NCI-H82 (cell line): Measurements from ENCODE around the gene XIRP2.

Experiments used
- DNase-seq: peaks from one replicate; lab custom pipeline; 2025; lab: John Stamatoyannopoulos, UW

Gene XIRP2

DNA sequence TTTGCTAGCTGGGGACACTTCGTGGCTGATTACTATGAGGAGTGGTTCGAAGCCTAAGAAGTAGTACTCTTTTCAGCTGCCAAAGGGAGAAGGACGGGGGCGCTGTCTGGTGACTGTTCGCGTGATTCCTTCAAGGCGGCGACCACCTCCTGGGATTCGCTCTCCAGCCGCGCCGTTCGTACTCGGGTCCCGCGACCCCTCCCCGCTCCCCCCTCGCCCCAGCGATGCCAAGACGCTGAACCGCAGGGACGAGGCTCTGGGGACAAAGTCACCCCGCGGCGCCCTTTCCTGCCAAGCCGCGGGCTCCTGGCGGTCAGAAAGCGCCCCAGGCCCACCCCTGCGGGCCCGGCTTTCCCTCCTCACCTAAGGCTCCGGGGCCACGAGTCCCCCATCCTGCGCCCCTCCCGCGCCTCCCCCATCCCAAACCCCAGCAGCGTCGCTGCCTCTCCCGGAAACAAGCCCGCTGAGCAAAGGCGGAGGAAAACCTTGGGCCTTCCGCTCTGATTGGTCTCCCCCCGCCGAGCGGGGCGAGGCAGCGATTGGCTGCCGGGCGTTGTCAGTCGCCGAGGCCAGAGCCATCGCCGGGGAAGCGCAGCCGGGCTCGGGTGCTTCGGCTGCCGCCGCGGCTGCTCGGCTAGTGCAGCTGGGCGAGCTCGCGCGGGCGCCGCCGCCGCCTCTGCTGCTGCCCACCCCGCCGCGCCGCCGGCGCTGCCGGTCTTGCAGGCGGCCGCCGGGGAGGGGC, 404.3 kb downstream of the XIRP2 start, which contains the start of gene B3GALT1:
B3GALT1 (plus strand) TSS at position 572 of the 742 bp plus-strand sequence.
- peak; percentile 98 for DNase-seq

DNA sequence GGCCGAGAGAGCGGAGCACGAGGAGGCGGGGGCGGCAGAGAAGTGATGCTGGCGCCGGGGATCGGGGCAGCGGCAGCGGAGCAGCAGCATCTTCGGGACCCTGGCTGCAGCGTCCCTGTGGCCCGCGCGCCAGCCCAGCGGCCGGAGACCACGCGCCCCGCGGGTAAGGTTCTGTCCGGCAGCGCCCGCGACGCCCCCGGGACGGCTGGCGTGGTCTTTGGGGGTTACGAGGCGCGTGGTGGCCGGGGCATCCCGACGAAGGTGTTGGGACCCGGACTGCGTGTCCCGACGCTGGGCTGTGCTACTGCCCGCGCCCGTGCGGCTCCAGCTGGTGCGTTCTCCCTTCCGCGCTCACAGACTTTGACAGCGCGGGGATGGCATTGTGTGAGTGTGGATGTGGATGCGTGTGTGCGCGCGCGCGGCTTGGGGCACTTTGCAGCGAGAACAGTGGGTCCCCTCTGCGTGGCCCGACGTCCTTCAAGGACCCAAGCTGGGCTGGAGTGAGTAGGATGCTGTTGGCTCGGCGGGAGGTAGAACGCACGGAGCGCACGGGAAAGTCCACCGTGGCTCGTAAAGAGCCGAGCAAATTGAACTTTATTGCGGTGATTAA, 405.0 kb downstream of the XIRP2 start:
- peak; percentile 67 for DNase-seq

DNA sequence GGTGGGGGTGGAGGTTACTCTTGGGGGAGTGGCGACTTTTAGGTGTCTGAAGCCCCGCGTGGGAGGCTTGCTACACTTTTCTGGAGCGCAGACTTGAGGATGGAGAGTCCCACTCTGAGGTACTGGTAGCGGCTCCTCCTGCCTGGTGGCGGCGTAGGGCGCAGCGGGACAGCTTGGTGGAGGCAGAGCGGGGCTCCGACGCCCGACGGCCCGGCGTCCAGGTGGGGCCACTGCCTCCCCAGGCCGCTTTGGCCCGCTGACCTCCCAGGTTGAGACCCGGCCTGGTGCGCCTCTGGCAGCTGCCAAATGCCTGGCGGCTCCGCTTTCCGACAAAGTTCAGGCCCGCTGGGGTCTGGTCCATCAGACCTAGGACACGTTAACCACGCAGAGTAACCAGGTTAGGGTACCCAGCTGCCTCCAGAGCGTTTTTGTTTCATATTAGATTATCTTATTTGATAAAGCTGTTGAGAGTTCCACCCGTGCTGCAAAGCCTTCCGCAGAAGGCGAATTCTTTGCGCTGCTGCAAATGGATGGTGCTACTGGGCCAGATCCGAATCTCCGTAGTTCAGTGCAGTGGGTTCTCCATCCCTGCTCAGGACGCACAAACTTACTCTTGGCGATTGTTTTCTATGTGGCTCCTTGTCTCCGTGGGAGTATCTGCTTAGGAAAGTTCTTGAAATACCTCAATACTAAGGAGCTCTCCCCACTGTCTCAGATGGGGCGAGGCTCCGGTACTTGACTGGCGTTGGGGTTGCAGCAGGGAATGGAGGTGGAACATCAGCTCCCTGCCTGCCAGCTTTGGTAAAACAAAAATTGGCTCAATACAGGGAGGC, 405.9 kb downstream of the XIRP2 start:
- peak; percentile 61 for DNase-seq

DNA sequence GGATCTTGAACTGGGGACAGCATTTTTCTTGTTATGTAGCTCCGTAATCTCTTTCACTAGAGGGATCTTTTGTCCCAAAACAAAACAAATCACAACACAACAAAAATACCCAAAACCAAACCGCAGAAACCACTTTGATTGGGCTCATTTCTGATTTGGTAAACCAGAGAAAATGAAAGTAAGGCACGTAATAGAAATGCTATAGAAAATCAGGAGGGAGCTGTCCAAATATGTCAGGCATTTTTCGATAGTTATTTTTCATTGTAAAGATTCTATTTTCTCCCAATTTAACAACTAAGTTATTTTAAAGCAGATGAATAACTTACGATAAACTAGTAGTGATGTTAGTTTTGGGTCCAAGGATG, 406.5 kb downstream of the XIRP2 start:
- DNase-seq = no peak

DNA sequence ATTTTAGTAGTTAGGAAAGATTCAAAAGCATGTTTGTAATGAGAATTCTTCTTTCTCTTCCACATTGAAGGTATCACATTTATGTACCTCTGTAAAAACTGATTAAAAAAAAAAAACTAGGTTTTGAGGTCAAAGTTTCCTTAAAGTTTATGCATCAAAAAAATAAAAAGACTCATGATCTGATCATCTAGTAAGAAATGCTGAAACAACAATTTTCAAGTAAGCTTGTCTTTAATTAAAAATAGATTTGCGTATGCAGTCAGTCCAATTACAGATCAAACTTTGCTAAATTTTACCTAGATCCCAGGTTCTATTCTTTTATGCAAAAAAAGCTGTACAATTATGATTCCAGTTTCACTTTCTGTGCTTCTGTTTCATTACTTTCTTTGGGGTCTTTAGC, 409.0 kb downstream of the XIRP2 start:
- no peak for DNase-seq

DNA sequence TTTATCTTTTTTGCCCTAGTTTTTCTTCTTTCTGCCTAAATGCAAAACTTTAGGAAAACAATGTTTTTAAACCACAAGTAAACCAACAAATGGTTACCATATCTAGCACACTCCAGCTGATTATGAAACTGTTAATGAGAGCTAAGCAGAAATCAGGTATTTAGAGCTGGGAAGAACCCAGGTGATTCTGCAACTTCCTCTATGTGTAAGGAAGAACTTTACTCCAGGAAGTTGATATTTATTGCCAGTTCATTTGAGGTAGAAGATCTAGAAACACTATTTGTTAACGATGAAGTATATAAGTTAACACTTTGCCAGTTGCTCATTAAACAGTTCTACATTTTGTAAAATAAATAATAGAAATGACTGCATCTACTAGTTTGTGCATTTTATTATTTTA, 409.7 kb downstream of the XIRP2 start:
- no peak for DNase-seq
